Right renal pelvis (tissue), 4 donors: ENCODE results near the gene MAP2. TPM values are rescaled to one million over a fixed set of nuclear protein-coding genes. Genes with fewer than 3 reads are reported as not detected.
A peak's percentile ranks its signal among the peaks of the same experiment; 100 is the strongest.

Experiments
- DNase-seq, 4 donors: peaks; one replicate each; pipeline ENCODE4 v3.0.0-alpha.2; 2013; ENCODE audit warnings: low read depth in 4 of 4, low spot score in 3 of 4, missing footprints in 1 of 4
- polyA plus RNA-seq, 4 donors: library from polyadenylated mRNA; unstranded; fragments of 120-200 nt; gene quantifications; one replicate each; pipeline ENCODE4 v1.2.1, GENCODE V29; 2013; ENCODE audit not compliant: insufficient read length in 4 of 4

MAP2 gene
- polyA plus RNA-seq, 4 donors = 28.8 to 34.6 (median 32.1) TPM

DNA sequence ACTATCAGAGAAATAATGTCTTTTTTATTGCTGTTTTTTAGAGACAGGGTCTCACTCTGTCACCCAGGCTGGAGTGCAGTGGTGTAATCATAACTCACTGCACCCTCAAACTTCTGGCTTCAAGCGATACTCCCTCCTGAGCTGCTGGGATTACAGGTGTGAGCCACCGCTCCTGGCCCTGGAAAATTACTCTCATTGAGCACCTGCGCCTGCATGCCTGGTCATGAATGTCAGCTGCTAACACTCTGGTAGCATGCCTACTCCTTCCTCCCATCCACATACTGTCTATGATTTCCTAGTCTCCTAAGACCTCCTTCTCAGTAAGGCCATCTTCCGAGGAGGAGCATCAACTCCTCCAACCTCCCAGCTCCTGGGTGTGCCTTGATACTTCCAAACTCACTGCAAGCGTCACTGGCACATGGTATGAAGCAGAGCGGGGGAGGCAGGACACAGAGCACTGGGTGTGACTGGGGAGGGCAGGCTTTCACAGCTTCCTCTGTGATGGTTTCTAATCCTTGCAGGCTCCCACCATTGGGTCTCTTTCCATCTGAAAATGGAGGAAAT, 1.6 kb upstream of the MAP2 start:
- no peak for DNase-seq

DNA sequence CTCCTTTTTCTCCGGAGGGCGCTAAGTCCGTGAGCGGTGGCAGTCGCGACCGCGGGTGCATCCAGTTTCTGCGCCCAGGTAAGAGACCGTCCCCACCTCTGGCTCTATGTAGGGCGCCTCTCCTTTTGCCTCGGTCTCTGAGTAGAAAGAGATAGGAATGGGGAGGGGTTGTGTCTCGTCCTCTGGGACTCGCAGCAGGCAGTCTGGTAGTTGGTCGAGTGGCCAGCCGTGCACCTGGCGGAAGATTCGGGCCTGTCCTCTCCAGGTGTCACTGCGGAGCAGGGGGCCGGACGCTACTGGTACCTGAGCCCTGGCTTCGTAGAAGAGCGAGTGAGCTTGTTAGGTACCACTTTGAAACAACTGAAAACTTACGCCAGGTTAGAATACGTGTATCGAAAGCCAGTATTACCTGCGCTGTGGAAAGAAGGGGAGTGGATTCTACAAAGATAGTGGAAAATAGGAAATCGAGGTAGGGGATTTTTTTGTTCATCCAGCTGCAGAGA, 403 bp downstream of the MAP2 start:
- DNase-seq = peak in 1 of 4 donors; percentile 35

DNA sequence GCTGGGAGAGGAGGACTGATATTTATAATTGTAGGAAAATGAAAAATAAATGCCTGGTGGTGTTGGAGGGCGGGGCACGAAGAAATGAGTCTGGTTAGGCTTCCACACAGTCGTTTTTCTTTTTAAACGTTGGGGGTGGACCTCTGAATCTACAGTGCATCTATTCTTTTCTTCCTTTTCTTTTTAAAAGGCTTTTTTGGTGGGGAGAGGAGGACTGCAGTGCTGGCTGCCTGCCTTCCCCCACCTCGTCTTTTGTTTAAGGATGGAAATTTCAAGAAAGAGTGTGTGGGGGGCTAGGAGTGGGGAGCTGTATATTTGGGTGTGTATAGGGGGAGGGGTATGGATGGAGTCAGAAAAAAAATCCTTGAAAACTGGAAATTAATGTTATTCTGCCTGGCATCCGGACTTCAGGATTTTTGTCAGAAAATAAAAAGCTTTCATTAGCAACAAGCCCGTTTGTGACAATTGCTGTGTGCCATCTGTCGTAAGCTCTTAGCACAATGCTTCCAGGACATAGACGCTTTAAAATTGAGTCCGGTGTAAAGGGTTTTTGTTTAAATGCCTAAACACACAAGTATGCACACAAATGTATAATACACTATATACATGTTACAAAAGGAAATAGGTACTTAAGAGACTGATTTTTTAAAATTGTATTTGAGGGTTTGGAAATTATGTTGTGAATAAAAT, 1.1 kb downstream of the MAP2 start:
- no peak for DNase-seq

DNA sequence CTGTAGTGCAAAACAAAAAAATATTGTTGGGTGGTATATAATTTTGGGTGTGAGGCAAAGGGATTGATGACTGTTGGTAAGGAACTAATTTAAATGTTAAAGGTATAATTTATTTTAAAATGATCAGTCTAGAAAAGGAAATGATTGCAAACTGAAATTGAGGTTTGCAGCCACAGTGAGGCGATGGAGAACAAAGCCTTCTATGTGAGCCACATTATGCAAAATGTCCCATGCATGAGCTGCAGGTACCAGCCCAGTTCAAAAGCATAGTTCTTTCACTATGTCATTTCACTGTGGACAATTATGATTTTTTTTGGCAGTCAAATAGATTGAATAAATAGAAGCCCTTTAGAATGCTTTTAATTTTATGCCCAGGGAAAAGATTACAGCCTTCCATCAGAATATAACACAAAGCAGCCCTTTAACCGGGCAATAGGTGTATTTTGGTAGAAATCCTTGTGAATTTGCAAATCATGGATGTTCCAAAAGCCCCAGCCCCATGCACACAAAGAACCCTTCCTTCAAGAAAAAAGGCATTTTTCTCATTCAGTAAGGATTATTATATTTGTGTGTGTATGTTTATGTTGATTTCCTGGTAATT, 1.7 kb downstream of the MAP2 start:
- DNase-seq = no peak

DNA sequence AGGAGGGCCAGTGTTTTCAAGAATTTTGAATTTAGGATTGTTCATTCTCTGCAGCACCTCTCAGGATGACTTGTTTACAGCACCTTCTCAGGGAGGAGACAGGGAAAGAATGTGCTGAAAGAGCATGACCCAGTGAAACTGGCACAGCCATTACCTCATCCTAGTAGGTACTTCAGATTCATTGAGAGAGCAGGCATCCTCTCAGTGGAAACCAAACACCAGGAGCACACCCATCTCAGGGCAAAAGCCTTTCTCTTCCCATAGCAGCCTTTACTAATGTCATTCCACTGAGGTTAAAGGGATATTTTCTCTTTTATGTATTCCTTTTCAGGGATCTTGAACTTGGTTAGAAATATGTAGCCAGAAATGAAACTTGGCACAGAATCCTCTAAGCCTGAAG, 2.6 kb downstream of the MAP2 start:
- DNase-seq = no peak

DNA sequence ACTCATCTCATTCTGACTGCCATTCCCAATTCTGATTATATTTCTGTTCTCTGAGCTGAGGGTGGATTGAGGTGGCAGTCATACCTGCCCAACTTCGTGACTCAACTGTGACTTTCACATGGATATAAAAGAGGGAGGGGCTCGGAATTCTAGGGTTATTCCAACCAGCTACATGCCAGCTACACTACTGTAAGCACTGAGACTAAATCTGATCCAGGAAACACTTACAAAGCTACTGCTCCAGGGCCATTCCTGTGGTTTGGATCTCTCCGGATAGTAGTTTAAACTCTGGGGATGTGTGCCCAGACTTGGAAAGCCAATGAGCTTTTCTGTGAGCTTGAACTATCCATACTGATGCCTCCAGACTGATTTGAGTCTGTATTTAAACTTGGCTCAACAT, 7.9 kb downstream of the MAP2 start:
- DNase-seq = no peak

DNA sequence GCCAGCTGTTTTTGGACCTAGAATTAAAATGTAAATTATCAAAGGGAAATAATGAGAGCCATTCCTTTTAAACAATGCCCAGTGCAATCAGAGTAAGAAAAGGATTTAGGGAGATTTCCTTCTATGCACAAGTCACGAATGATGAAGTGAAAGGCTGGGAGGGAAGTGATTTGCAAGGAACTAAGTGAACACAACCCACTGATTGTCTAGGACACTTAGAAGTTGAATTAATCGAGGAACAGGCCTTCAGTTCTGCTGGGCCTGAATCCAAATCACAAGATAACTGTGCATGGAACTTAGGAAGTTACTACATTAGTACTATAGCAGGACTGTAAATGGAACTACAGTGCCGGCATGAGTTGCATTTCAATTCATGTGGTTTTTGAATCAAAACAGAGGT, 17.7 kb downstream of the MAP2 start:
- DNase-seq = no peak

DNA sequence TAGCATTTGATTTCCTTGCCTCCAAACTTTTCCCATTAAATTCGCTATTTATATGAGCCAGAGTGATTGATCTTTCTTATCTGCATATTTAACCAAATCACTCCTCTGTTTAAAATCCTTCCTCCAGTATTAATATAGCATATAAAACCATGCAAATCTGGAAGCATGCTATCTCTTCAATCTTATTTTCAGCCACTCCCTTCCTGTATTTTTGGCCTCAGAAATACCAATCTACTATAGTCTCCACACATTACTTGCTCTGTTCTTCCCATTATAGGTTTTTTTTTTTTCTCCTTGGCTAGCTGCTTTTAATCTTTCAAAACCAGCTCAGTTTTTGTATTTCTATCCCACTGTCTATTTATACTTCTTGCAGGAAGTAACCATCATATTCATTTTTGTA, 19.1 kb downstream of the MAP2 start:
- DNase-seq = no peak

DNA sequence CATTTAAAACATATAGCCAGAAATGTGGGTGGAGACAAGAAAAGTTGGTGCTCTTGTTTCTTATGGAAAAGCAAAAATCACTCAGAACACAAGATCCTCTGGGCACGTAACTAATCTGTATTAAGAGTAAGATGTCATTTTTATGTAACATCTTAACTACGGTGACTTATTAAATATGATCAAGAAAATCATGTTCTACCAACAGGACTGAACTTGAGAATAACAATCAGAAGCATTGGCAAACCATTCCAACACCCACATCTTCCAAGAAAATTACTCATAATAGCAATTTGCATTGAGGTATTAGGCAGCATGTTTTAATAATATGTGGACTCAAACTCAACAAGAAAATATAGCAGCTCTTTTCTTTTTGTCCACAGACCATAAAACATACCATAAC, 21.6 kb downstream of the MAP2 start:
- no peak for DNase-seq

DNA sequence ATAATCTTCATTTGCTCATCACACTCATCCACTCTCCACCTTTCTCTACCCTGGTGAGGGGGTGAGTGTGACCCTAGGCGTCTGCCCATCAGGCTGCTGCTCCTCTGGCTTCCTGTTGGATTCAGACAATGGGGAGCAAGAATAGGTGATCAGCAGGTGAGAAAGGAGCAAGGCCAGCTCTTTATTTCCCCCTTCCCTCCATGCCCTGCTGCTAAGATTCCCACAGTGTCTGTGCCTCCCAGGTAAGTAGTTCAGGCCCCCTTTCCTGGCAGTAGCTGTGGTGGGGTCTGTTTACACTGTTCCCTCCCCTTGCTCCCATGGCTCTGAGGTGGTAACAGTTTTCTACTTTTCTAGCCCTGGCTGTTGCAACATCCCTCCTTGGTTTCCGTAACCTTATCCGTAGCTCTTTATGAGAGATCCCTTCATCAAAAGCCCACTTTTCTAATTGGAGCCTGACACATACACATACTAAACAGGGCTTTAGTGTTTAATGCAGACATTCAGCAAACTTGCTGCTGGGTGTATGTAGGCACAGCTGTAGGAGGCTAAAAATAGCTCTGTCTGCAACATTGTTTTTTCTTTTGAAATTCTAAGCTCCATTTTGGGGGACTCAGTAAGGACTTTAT, 27.5 kb downstream of the MAP2 start:
- DNase-seq = no peak

DNA sequence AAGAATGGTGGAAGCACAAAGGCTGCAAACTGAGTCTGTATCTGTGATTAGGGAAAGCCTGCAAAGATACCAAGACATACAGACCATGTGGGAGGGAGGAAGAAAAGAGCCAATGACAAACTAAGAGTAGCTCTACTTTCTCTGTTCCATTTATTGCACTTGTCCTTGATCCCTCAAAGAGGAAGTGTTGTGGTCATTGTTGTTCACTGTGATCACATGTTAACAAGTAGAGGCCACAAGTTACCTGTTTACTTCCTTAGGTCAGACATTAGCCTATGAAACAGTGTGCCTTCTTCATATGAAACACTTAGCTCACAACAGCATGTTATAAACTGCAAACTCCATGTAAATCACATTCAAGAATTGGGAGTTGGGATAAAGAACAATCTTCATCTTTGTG, 32.6 kb downstream of the MAP2 start:
- DNase-seq = no peak

DNA sequence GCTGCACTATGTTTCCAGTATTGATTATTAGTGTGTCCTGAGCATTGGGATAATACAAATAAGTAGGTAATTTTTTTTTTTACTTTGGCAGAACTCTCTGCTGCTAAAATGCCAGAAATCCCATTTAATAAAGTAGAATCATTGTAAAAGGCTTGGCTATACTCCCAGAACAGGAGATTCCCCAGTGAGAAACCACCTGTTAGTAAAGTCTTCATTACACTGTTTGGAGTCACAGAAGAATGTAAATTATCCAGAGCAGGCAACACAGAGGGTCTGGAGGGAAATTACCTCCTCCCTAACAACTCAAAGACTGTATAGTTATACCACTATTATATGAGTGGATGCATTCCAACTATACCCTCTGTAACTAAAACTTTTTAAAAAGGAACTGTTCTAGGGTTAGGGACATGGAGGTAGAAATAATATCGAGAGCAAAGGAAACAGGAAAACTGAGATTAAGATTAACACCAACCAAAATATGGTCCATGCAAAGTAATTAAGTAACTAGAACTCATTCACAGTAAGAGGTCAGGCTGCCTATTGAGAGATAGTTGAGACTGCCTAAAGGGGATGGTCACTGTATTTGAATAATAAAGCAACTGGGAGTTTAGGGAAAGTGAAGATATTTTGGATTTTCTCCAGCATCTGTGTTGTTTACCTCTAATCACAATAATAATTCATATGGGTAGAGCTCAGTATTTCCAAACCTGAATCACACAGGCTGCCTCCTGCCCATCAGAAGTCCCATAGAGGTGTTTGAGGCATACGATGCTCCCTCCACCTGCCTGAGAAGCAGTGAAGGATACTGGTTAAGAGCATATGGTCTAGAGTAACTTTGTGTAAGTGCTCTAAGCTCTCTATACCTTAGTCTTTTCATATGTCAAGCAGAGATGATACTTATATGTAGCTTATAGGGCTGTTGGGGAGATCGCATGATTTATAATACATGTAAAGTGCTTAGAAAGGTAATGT, 34.4 kb downstream of the MAP2 start:
- DNase-seq = no peak

DNA sequence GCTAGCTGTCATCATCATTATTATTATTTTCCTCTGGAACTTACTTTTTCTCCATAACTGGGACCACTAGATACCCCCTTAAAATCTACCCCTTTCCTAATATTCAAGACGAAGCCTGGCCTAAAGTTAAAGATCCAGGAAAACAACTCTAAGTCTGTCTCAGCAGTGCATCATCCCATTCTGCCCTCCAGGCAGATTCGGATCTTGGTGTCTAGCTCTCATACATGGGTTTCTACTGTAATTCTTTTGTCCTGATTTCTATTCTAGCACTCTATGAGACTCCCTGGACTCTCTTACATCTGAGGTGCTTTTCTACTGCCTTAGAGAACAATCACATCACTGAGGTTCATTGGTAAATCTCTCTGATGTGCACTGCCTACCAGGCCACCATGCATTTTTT, 35.5 kb downstream of the MAP2 start:
- no peak for DNase-seq

DNA sequence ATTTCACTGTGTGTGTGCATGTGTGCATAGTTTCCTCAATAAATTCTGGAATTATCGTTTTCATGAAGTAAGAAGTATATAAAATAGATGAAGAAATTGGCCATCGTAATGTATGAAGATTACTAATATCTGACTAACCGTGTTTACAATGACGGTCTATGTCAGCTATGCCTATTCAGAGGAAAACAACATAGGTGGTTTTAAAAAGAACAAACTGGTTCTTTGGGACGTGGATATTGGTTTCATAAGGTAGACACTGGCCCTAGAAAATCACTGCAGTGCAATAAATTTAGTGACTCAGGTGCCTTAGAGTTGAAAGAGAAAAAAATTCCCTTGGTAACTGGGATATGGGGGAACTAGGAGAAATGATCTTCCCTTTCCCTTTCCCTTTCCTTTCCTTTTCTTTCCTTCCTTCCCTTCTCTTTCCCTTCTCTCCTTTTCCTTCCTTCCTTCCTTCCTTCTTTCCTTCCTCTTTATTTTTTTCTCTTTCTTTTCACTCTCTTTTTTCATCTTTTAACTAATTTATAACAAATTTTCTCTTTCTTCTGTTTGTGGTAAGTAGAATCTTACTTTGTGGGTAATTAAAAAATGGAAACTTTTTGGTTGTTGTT, 36.4 kb downstream of the MAP2 start:
- no peak for DNase-seq

DNA sequence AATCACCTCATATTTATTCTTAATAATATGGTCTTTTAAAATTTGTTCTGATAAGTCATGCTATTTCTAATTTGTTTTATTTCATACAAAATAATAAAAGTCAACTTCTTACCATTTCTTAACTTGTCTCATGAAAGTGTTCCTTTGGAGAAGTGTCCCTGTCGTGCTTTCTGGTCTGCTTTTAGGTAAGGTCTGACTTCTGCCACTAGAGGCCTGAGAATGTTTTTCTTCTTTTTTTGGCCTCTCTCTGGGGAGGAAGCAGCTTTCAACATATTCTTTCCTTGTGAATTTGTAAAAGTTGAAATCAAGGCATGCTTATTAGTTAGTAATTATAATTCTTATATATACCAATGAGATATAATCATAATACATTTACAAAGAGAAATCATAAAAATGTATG, 39.4 kb downstream of the MAP2 start:
- no peak for DNase-seq

DNA sequence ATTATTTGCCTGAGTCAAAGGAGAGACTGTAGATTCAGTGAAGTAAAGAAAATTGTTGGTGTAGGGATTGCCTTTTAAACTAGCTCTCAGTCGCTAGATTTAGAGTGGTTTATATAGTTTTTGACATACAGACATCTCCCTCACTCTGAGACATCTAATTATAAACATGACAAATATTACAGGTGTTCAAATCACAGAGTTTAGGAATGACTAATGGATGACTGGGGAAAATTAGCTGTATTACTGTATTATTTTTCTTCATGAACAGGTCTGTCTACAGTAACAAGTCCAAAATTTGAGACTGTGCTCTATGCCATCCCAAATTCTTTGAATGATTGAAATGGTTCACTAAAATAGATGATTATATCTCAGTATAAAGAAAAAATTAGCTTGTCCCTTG, 40.0 kb downstream of the MAP2 start:
- DNase-seq = no peak

DNA sequence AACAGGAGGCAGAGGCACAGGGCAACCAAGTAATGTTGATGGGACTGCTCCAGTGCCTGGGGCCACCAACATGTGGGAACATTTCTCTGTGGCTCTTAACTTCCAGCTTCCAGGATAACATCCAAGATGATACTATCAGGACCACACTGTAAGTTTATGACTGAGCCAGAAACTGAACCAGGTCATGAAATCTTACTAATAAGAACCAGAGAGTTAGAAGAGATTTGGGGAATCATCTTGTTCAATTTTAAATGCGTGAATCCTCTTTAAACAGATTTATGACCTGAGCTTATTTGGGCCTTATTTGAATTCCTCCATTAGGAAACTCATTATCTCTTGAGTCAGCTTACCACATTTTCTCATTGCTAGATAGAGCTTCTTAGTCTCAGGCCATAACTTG, 45.0 kb downstream of the MAP2 start:
- DNase-seq = no peak

DNA sequence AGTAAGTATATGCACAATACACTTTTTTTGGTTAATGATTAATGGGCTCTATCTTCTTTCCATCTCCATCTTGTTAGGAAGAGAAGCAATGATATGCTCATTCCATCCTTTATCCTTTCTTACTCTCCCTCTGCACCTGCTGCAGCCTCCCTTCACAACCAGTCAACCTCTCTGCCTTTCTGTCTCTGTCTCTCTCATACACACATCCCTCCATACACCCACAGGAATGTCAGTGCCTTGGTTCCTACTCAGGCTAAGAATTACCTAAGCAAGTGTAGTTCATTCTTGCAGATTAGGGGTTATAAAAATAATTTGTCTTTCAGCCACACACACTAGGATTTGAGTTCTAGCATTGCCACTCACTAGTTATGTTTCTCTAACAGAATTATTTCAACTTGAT, 45.6 kb downstream of the MAP2 start:
- DNase-seq = no peak

DNA sequence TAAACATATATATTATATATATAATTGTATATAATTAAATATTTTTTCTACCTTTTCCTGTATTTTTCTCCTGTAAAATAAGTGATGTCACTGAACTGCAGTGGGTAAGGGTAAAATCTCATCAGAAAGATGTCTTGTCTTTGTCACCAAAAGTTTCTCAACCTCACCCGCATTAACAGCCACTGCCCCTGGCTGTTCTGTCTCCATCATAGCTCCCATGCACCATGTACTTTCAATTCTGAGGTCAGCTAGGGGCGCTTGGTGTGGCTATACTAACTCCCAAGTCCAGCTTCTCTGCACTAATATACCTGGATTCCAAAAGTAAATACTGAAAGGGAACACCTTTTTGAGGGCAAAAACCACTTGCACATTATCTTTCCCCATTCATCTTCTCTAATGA, 46.6 kb downstream of the MAP2 start:
- DNase-seq = no peak

DNA sequence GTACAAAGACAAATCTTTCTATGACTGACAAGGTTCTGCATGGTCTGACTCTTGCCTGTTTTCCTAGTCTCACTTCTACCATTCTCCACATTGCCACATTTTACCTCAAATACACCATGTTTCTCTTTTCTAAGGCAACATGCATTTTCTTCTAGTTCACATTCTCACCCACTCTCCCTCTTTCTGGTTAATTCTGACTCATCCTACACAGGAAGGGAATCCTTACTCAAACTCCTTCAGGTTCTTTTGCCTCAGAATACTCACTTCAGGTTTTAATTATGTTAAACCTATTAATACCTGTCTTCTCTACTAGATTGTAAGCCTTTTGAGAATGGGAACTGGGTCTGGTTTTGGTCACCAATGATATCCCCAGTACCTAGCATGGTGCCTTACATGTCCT, 47.2 kb downstream of the MAP2 start:
- DNase-seq = no peak
